Osteocyte (in vitro differentiated cells): Measurements from ENCODE around the gene PIK3R5. TPM values are rescaled to one million over a fixed set of nuclear protein-coding genes. Genes with fewer than 3 reads are reported as not detected.

ENCODE experiments used
- DNase-seq: peaks from one replicate; pipeline ENCODE4 v3.0.0; 2021; ENCODE audit warnings: mixed read lengths; ENCODE audit not compliant: unreplicated experiment; ENCODE audit errors: extremely low spot score
- H3K27ac Mint-ChIP-seq: one replicate; pipeline ENCODE4 v1.8.0; 2021; ENCODE audit warnings: mild to moderate bottlenecking, mixed read lengths; ENCODE audit not compliant: unreplicated experiment
- H3K27me3 Mint-ChIP-seq: one replicate; pipeline ENCODE4 v1.8.0; 2021; ENCODE audit warnings: mixed read lengths; ENCODE audit not compliant: unreplicated experiment
- H3K36me3 Mint-ChIP-seq: one replicate; pipeline ENCODE4 v1.8.0; 2021; ENCODE audit warnings: mixed read lengths; ENCODE audit not compliant: unreplicated experiment
- H3K4me1 Mint-ChIP-seq: one replicate; pipeline ENCODE4 v1.8.0; 2021; ENCODE audit warnings: mixed read lengths; ENCODE audit not compliant: unreplicated experiment
- H3K4me3 Mint-ChIP-seq: one replicate; pipeline ENCODE4 v1.8.0; 2021; ENCODE audit warnings: mild to moderate bottlenecking, moderate library complexity, mixed read lengths; ENCODE audit not compliant: unreplicated experiment
- H3K9me3 Mint-ChIP-seq: one replicate; pipeline ENCODE4 v1.8.0; 2021; ENCODE audit warnings: mixed read lengths; ENCODE audit not compliant: unreplicated experiment
- CTCF ChIP-seq: fragments of 200-600 bp; sonication (generic); IDR thresholded peaks from 2 replicates; pipeline ENCODE4 v1.5.0; 2021; ENCODE audit warnings: antibody characterized with exemption, mild to moderate bottlenecking, moderate library complexity
- total RNA-seq: library from RNA; stranded (reverse); gene quantifications from 2 replicates; pipeline ENCODE4 v1.2.1, GENCODE V29; 2021

The PIK3R5 gene
- total RNA-seq, 1 donor from 2014 or later: not detected

- H3K27me3 Mint-ChIP-seq: peaks cover 33% of the 10 kb centered on the region
- no peak overlapping the region for H3K4me3 Mint-ChIP-seq
- peaks cover 2% of the 10 kb centered on the region for H3K36me3 Mint-ChIP-seq
- H3K27ac Mint-ChIP-seq: no peak overlapping the region
- DNase-seq: no peak
- no peaks in the 10 kb centered on the region for H3K4me1 Mint-ChIP-seq
- H3K9me3 Mint-ChIP-seq: peaks cover 12% of the 10 kb centered on the region
- TF ChIP-seq CTCF: no peak
Measured at GRCh38 chr17:8935191-8935590, 30.3 kb downstream of the PIK3R5 start.

GRCh38 chr17:8934346-8934745 lies 31.2 kb downstream of the PIK3R5 start:
- Mint-ChIP-seq H3K4me3 (no peak overlapping the region), H3K36me3 (peaks cover 2% of the 10 kb centered on the region), H3K4me1 (no peaks in the 10 kb centered on the region), H3K27ac (no peak overlapping the region), H3K27me3 (peaks cover 27% of the 10 kb centered on the region), H3K9me3 (peaks cover 19% of the 10 kb centered on the region)
- DNase-seq: no peak
- no peak for TF ChIP-seq CTCF

GRCh38 chr17:8930649-8931048 lies 34.9 kb downstream of the PIK3R5 start:
- Mint-ChIP-seq H3K36me3 (peaks cover 2% of the 10 kb centered on the region), H3K27me3 (peaks cover 21% of the 10 kb centered on the region), H3K27ac (no peak overlapping the region), H3K4me1 (no peaks in the 10 kb centered on the region), H3K9me3 (peaks cover 18% of the 10 kb centered on the region), H3K4me3 (no peak overlapping the region)
- no peak for TF ChIP-seq CTCF
- DNase-seq: no peak

DNA sequence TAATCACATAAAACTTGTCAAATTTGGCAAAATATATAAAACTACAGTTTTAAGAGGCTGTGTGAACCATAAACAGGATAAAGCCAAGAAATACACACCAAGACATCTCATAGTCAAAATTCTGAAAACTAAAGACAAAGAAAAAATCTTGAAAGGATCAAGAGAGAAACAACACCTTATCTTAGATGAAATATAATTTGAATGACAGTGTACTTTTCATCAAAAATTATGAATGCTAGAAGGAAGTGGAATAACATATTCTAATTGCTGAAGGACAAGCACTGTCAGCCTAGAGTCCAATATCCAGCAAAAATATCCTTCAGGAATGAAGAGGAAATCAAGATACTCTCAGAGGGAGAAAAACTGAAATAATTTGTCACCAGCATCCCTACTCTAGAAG lies 37.2 kb downstream of the PIK3R5 start:
- no peak for DNase-seq
- H3K9me3 Mint-ChIP-seq: peaks cover 18% of the 10 kb centered on the region
- H3K27me3 Mint-ChIP-seq: peaks cover 14% of the 10 kb centered on the region
- TF ChIP-seq CTCF: no peak
- H3K4me1 Mint-ChIP-seq: no peaks in the 10 kb centered on the region
- H3K36me3 Mint-ChIP-seq: peaks cover 2% of the 10 kb centered on the region
- H3K4me3 Mint-ChIP-seq: no peak overlapping the region
- no peak overlapping the region for H3K27ac Mint-ChIP-seq

DNA sequence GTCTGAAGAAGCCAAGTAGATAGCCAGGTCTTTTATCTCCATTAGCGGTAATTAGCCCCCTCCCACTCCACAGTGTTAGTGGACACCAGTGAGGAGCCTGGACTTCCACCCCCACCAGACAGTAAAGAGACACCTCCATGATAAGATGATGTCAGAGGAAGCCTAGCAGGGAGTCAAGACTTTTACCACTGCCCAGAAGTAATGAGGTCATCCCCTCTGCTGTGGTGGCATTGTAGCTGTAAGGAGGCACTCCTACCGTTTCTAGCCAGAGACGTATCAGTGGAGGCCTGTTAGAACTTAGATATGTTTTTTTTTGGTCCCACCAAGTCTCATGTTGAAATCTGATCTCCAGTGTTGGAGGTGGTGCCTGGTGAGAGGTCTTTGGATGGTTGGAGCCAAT lies 38.1 kb downstream of the PIK3R5 start:
- TF ChIP-seq CTCF: no peak
- Mint-ChIP-seq H3K36me3 (peaks cover 2% of the 10 kb centered on the region), H3K27me3 (peaks cover 10% of the 10 kb centered on the region), H3K4me1 (peaks cover 4% of the 10 kb centered on the region), H3K9me3 (peaks cover 22% of the 10 kb centered on the region), H3K27ac (no peak overlapping the region), H3K4me3 (no peak overlapping the region)
- DNase-seq: no peak
